COLO668 (cell line): ENCODE data around the gene GLI1.
A peak's percentile ranks its signal among the peaks of the same experiment; 100 is the strongest.
"Not testable (repeated sequence)": the region's sequence is repeated elsewhere in the genome, so short reads cannot be mapped to it uniquely, and the experiment has no call there.

Experiments
- DNase-seq: peaks from one replicate; lab custom pipeline; 2025; ENCODE audit not compliant: unreplicated experiment; lab: John Stamatoyannopoulos, UW

The GLI1 gene

GRCh38 chr12:57459750-57460467 is at the start of gene GLI1:
Gene GLI1, plus strand, starts transcription at chr12:57459785. Its CDS starts 3,907 bp downstream, at chr12:57463692.
- peak; percentile 35 for DNase-seq

GRCh38 chr12:57410534-57410933 is 49.1 kb upstream of the GLI1 start:
- no peak for DNase-seq

- not testable (repeated sequence) for DNase-seq
These were observed 45.4 kb upstream of the GLI1 start for GRCh38 chr12:57414160-57414559.

GRCh38 chr12:57415088-57415487 is 44.5 kb upstream of the GLI1 start:
- no peak for DNase-seq

- DNase-seq = no peak
These were observed 43.3 kb upstream of the GLI1 start for GRCh38 chr12:57416039-57416996.

GRCh38 chr12:57418255-57418654 is 41.3 kb upstream of the GLI1 start:
- no peak for DNase-seq

GRCh38 chr12:57419495-57419894 is 40.1 kb upstream of the GLI1 start:
- DNase-seq = no peak

- no peak for DNase-seq
These were observed 39.1 kb upstream of the GLI1 start for GRCh38 chr12:57420482-57420881.

GRCh38 chr12:57426948-57427347 is 32.6 kb upstream of the GLI1 start:
- DNase-seq = not testable (repeated sequence)

- DNase-seq = no peak
These were observed 30.6 kb upstream of the GLI1 start for GRCh38 chr12:57428965-57429364.

GRCh38 chr12:57429473-57430111 is 30.0 kb upstream of the GLI1 start:
- no peak for DNase-seq

GRCh38 chr12:57430112-57430930 is 29.3 kb upstream of the GLI1 start:
- peak; percentile 79 for DNase-seq

GRCh38 chr12:57430931-57431566 is 28.5 kb upstream of the GLI1 start, which contains the start of gene R3HDM2:
Gene R3HDM2, minus strand, starts transcription at chr12:57431043. Its CDS starts 120,615 bp downstream, at chr12:57310428.
- peak; percentile 93 for DNase-seq

- no peak for DNase-seq
These were observed 27.9 kb upstream of the GLI1 start for GRCh38 chr12:57431654-57432188.

GRCh38 chr12:57433370-57433769 is 26.2 kb upstream of the GLI1 start:
- no peak for DNase-seq

GRCh38 chr12:57434517-57435223 is 24.9 kb upstream of the GLI1 start, which contains the start of gene INHBC:
Gene INHBC, plus strand, starts transcription at chr12:57434784. Its CDS starts 103 bp downstream, at chr12:57434887.
- no peak for DNase-seq

- DNase-seq = no peak
These were observed 24.3 kb upstream of the GLI1 start for GRCh38 chr12:57435293-57435692.

GRCh38 chr12:57438400-57438799 is 21.2 kb upstream of the GLI1 start:
- no peak for DNase-seq

GRCh38 chr12:57439762-57440266 is 19.8 kb upstream of the GLI1 start:
- DNase-seq = no peak
